Activated CD8-positive, alpha-beta T cell treated with anti-CD3 and anti-CD28 coated beads for 36 hours (primary cell): Measurements from ENCODE around the gene SYN1. TPM values are rescaled to one million over a fixed set of nuclear protein-coding genes. Genes with fewer than 3 reads are reported as not detected.

Source experiments
- ATAC-seq: fragments of 200-7000 bp; cut with Tn5 transposase; one replicate; pipeline ENCODE4 v1.10.0; 2021; ENCODE audit warnings: mild to moderate bottlenecking, moderate library complexity
- CTCF ChIA-PET: fragments of 350-600 bp; sonication (Branson Sonifier 250); formaldehyde crosslinking; loops from one replicate; lab custom pipeline; 2021; ENCODE audit warnings: antibody characterized with exemption; lab: Charles Lee
- POLR2A ChIA-PET: fragments of 350-600 bp; sonication (Branson Sonifier 250); formaldehyde crosslinking; loops from one replicate; lab custom pipeline; 2021; ENCODE audit warnings: antibody characterized with exemption; lab: Charles Lee
- DNase-seq: peaks from one replicate; pipeline ENCODE4 v3.0.0-alpha.2; 2020
- H3K27ac Mint-ChIP-seq: one replicate; pipeline ENCODE4 v1.8.0; 2021; ENCODE audit warnings: mild to moderate bottlenecking, mixed read lengths
- H3K27me3 Mint-ChIP-seq: one replicate; pipeline ENCODE4 v1.8.0; 2021; ENCODE audit warnings: mixed read lengths
- H3K36me3 Mint-ChIP-seq: one replicate; pipeline ENCODE4 v1.8.0; 2021; ENCODE audit warnings: low read depth, mixed read lengths
- H3K4me1 Mint-ChIP-seq: one replicate; pipeline ENCODE4 v1.8.0; 2021; ENCODE audit warnings: low read depth, mixed read lengths
- H3K4me3 Mint-ChIP-seq: one replicate; pipeline ENCODE4 v1.8.0; 2021; ENCODE audit warnings: mild to moderate bottlenecking, moderate library complexity, mixed read lengths
- H3K9me3 Mint-ChIP-seq: one replicate; pipeline ENCODE4 v1.8.0; 2021; ENCODE audit warnings: mixed read lengths
- CTCF ChIP-seq: fragments of 200-600 bp; IDR thresholded peaks from one replicate; pipeline ENCODE4 v1.8.0; 2022; ENCODE audit warnings: antibody characterized with exemption, mild to moderate bottlenecking
- intact Hi-C: fragments of 100-400 bp; cut with micrococcal nuclease; formaldehyde crosslinking; loops from one replicate; pipeline ENCODE4 v1.10.0; 2022
- total RNA-seq, 2 experiments: library from RNA; stranded (reverse); gene quantifications; one replicate each; pipeline ENCODE4 v1.2.3, GENCODE V29; 2021

The SYN1 gene
- total RNA-seq, 2 experiments from 2014 or later = 0.67 to 0.74 TPM

- ChIA-PET POLR2A (no interaction called here), CTCF (no interaction called here)
- Mint-ChIP-seq H3K36me3 (peaks cover 39% of the 10 kb centered on the region), H3K9me3 (no peaks in the 10 kb centered on the region), H3K27me3 (no peaks in the 10 kb centered on the region), H3K4me3 (no peak overlapping the region), H3K4me1 (peaks cover 47% of the 10 kb centered on the region), H3K27ac (peak overlapping the region; percentile 53)
- intact Hi-C loops = no loop called here
- ATAC-seq (no peak), DNase-seq (no peak)
- TF ChIP-seq CTCF = no peak
Observed at GRCh38 chrX:47646636-47647035, 27.0 kb upstream of the SYN1 start.

- POLR2A ChIA-PET = interaction anchor here (0.6 kb wide), 1 partner anchor 34 kb away, joined by 3 read pairs; no protein-coding TSS in a partner anchor
- ATAC-seq = no peak
- TF ChIP-seq CTCF = no peak
- CTCF ChIA-PET = no interaction called here
- Mint-ChIP-seq H3K36me3 (peaks cover 37% of the 10 kb centered on the region), H3K27me3 (no peaks in the 10 kb centered on the region), H3K9me3 (no peaks in the 10 kb centered on the region), H3K4me1 (peaks cover 39% of the 10 kb centered on the region), H3K27ac (no peak overlapping the region), H3K4me3 (no peak overlapping the region)
- intact Hi-C loops = no loop called here
- no peak for DNase-seq
Observed at GRCh38 chrX:47645530-47645929, 25.9 kb upstream of the SYN1 start.

- Mint-ChIP-seq H3K27ac (peak overlapping the region; percentile 22), H3K4me1 (peaks cover 39% of the 10 kb centered on the region), H3K27me3 (no peaks in the 10 kb centered on the region), H3K9me3 (no peaks in the 10 kb centered on the region), H3K36me3 (peaks cover 46% of the 10 kb centered on the region), H3K4me3 (no peak overlapping the region)
- ATAC-seq = no peak
- ChIA-PET POLR2A (no interaction called here), CTCF (interaction anchor here (0.8 to 1.6 kb wide), 3 partner anchors 14 to 70 kb away, joined by 4 to 5 read pairs (median 5); no protein-coding TSS in a partner anchor)
- intact Hi-C loops = no loop called here
- TF ChIP-seq CTCF = no peak
- DNase-seq = no peak
Observed at GRCh38 chrX:47644557-47645091, 25.0 kb upstream of the SYN1 start.

- no peaks in the 10 kb centered on the region for H3K9me3 Mint-ChIP-seq
- intact Hi-C loops = no loop called here
- ChIA-PET POLR2A (interaction anchor here (1.2 kb wide), 1 partner anchor 13 kb away, joined by 4 read pairs; no protein-coding TSS in a partner anchor), CTCF (interaction anchor here (0.8 to 1.6 kb wide), 3 partner anchors 13 to 69 kb away, joined by 4 to 5 read pairs (median 5); no protein-coding TSS in a partner anchor)
- DNase-seq = no peak
- peaks cover 46% of the 10 kb centered on the region for H3K36me3 Mint-ChIP-seq
- no peaks in the 10 kb centered on the region for H3K27me3 Mint-ChIP-seq
- no peak overlapping the region for H3K4me3 Mint-ChIP-seq
- H3K4me1 Mint-ChIP-seq = peaks cover 39% of the 10 kb centered on the region
- no peak for ATAC-seq
- H3K27ac Mint-ChIP-seq = no peak overlapping the region
- TF ChIP-seq CTCF = no peak
Observed at GRCh38 chrX:47643926-47644325, 24.3 kb upstream of the SYN1 start.

GRCh38 chrX:47638816-47639215, 19.2 kb upstream of the SYN1 start:
- Mint-ChIP-seq H3K27ac (no peak overlapping the region), H3K36me3 (peaks cover 45% of the 10 kb centered on the region), H3K27me3 (no peaks in the 10 kb centered on the region), H3K4me3 (no peak overlapping the region), H3K4me1 (peaks cover 16% of the 10 kb centered on the region), H3K9me3 (no peaks in the 10 kb centered on the region)
- CTCF ChIA-PET = interaction anchor here (1.2 kb wide), 1 partner anchor 8 kb away, joined by 3 read pairs; no protein-coding TSS in a partner anchor
- intact Hi-C loops = no loop called here
- DNase-seq (no peak), ATAC-seq (no peak)
- TF ChIP-seq CTCF = no peak
- POLR2A ChIA-PET = no interaction called here
